Measurements from ENCODE around the gene PIGK.

The PIGK gene

GRCh38 chr1:77143529-77144121 is 75.6 kb downstream of the PIGK start:
- no peak overlapping the region for H3K4me3 ChIP-seq (ENCODE audit: low read depth, low read length)
- DNase-seq (ENCODE audit: low read depth): peak; percentile 28
- TF ChIP-seq CTCF (conservative IDR thresholded peaks at IDR 0.05; ENCODE audit: low read depth, low read length): peak; percentile 48

GRCh38 chr1:77139389-77139788 is 79.8 kb downstream of the PIGK start:
- no peak for DNase-seq (ENCODE audit: low read depth)
- no peak for TF ChIP-seq CTCF (conservative IDR thresholded peaks at IDR 0.05; ENCODE audit: low read depth, low read length)
- no peak overlapping the region for H3K4me3 ChIP-seq (ENCODE audit: low read depth, low read length)

- no peak for TF ChIP-seq CTCF (conservative IDR thresholded peaks at IDR 0.05; ENCODE audit: low read depth, low read length)
- no peak overlapping the region for H3K4me3 ChIP-seq (ENCODE audit: low read depth, low read length)
- DNase-seq (ENCODE audit: low read depth): peak; percentile 27
Measured at GRCh38 chr1:77134359-77134758, 84.9 kb downstream of the PIGK start.

GRCh38 chr1:77133731-77134358 is 85.4 kb downstream of the PIGK start:
- H3K4me3 ChIP-seq (ENCODE audit: low read depth, low read length): no peak overlapping the region
- DNase-seq (ENCODE audit: low read depth): no peak
- no peak for TF ChIP-seq CTCF (conservative IDR thresholded peaks at IDR 0.05; ENCODE audit: low read depth, low read length)

- peak; percentile 80 for TF ChIP-seq CTCF (conservative IDR thresholded peaks at IDR 0.05; ENCODE audit: low read depth, low read length)
- peak; percentile 93 for DNase-seq (ENCODE audit: low read depth)
- H3K4me3 ChIP-seq (ENCODE audit: low read depth, low read length): no peak overlapping the region
Measured at GRCh38 chr1:77126307-77126706, 92.9 kb downstream of the PIGK start.

GRCh38 chr1:77121503-77121902 is 97.7 kb downstream of the PIGK start:
- no peak overlapping the region for H3K4me3 ChIP-seq (ENCODE audit: low read depth, low read length)
- TF ChIP-seq CTCF (conservative IDR thresholded peaks at IDR 0.05; ENCODE audit: low read depth, low read length): no peak
- DNase-seq (ENCODE audit: low read depth): no peak

- no peak overlapping the region for H3K4me3 ChIP-seq (ENCODE audit: low read depth, low read length)
- DNase-seq (ENCODE audit: low read depth): no peak
- TF ChIP-seq CTCF (conservative IDR thresholded peaks at IDR 0.05; ENCODE audit: low read depth, low read length): no peak
Measured at GRCh38 chr1:77120950-77121349, 98.3 kb downstream of the PIGK start.
